ENCODE measurements around the gene SERPINE3. TPM values are rescaled to one million over a fixed set of nuclear protein-coding genes. Genes with fewer than 3 reads are reported as not detected.
A peak's percentile ranks its signal among the peaks of the same experiment; 100 is the strongest.

The SERPINE3 gene
- total RNA-seq, 1 donor from 2014 or later, result 0.47 TPM

DNA sequence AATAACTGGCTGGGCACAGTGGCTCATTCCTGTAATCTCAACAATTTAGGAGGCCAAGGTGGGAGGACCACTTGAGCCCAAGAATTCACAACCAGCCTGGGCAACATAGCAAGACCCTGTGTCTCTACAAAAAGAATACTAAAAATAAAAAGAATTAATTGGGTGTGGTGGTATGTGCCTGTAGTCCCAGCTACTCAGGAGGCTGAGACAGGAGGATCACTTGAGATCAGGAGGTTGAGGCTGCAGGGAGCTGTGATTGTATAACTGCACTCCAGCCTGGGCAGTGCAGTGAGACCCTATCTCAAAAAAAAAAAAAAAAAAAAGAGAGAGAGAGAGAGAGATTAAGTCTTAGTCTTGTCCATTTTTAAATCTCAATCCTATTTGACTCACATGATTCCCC is 35.6 kb upstream of the SERPINE3 start:
- Histone ChIP-seq H3F3A (ENCODE audit: low read depth) (peaks cover 47% of the 10 kb centered on the region), H3K9ac (no peak overlapping the region), H3K9me3 (ENCODE audit: low read depth) (no peaks in the 10 kb centered on the region), H3K36me3 (no peaks in the 10 kb centered on the region), H3K4me3 (no peak overlapping the region), H3K27ac (peak overlapping the region; percentile 98), H3K4me2 (peak overlapping the region; percentile 55), H4K20me1 (ENCODE audit: low read depth) (no peaks in the 10 kb centered on the region), H3K27me3 (no peaks in the 10 kb centered on the region), H3K79me2 (ENCODE audit: low read depth) (no peaks in the 10 kb centered on the region), H2AFZ (replicated peaks) (no peak overlapping the region), H3K4me1 (peaks cover 61% of the 10 kb centered on the region)
- Mint-ChIP-seq H3K36me3 (peaks cover 4% of the 10 kb centered on the region), H3K27ac (no peak overlapping the region), H3K27me3 (ENCODE audit: insufficient read depth, low read depth) (peaks cover 4% of the 10 kb centered on the region), H3K9me3 (peaks cover 10% of the 10 kb centered on the region), H3K4me3 (peak overlapping the region; percentile 19), H3K4me1 (peaks cover 40% of the 10 kb centered on the region)
- DNase-seq (ENCODE audit: low spot score), result no peak
- TF ChIP-seq EZH2 (IDR thresholded peaks at IDR 0.05), result no peak
- TF ChIP-seq EZH2phosphoT487 (IDR thresholded peaks at IDR 0.05), result no peak
- TF ChIP-seq, protein P1, sequence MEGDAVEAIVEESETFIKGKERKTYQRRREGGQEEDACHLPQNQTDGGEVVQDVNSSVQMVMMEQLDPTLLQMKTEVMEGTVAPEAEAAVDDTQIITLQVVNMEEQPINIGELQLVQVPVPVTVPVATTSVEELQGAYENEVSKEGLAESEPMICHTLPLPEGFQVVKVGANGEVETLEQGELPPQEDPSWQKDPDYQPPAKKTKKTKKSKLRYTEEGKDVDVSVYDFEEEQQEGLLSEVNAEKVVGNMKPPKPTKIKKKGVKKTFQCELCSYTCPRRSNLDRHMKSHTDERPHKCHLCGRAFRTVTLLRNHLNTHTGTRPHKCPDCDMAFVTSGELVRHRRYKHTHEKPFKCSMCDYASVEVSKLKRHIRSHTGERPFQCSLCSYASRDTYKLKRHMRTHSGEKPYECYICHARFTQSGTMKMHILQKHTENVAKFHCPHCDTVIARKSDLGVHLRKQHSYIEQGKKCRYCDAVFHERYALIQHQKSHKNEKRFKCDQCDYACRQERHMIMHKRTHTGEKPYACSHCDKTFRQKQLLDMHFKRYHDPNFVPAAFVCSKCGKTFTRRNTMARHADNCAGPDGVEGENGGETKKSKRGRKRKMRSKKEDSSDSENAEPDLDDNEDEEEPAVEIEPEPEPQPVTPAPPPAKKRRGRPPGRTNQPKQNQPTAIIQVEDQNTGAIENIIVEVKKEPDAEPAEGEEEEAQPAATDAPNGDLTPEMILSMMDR (IDR thresholded peaks at IDR 0.05), result no peak

DNA sequence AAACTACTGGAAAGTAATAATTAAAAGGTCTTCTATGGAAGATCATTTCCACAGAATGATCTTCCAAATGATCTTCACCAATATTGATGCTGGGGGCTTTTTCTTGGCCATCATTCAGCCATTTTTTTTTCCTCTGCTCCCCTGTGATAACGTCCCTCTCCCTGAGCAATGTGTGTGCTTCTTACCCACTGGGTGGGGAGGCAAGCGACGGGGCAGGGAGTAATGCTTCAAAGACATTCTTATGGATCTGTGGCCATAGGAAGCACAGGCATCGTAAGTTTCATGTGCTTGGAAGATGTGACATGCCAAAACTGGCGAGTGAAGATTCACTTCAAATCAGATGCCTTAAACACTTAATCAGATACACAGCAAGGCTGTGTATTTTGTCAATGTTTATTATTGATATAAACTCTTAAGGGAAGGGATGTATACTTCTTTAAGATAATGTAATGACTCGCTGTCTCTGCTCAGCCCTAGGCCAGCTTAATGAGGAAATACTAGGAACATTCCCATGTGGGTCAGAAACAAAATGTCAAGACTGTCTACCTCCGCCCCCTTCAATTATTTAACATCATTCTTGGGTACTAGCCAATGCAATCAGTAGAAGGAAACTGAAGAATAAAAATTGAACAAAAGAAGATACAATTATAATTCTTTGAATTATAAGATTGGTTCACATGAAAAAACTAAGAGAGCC is 34.1 kb upstream of the SERPINE3 start:
- peaks cover 5% of the 10 kb centered on the region for H3K9me3 Mint-ChIP-seq
- H3K36me3 Mint-ChIP-seq, result no peaks in the 10 kb centered on the region
- no peak overlapping the region for H3K27ac Mint-ChIP-seq
- Histone ChIP-seq H3F3A (ENCODE audit: low read depth) (peaks cover 63% of the 10 kb centered on the region), H3K27me3 (no peaks in the 10 kb centered on the region), H4K20me1 (ENCODE audit: low read depth) (no peaks in the 10 kb centered on the region), H3K9me3 (ENCODE audit: low read depth) (no peaks in the 10 kb centered on the region), H3K36me3 (no peaks in the 10 kb centered on the region), H3K79me2 (ENCODE audit: low read depth) (no peaks in the 10 kb centered on the region), H3K4me1 (peaks cover 75% of the 10 kb centered on the region), H3K9ac (no peak overlapping the region), H3K4me3 (no peak overlapping the region), H2AFZ (replicated peaks) (no peak overlapping the region), H3K4me2 (no peak overlapping the region), H3K27ac (peak overlapping the region; percentile 42)
- DNase-seq (ENCODE audit: low spot score), result no peak
- TF ChIP-seq EZH2 (IDR thresholded peaks at IDR 0.05) (no peak), EZH2phosphoT487 (IDR thresholded peaks at IDR 0.05) (no peak)
- TF ChIP-seq, protein P1 (IDR thresholded peaks at IDR 0.05), result no peak
- H3K4me3 Mint-ChIP-seq, result no peak overlapping the region
- H3K27me3 Mint-ChIP-seq (ENCODE audit: insufficient read depth, low read depth), result peaks cover 4% of the 10 kb centered on the region
- H3K4me1 Mint-ChIP-seq, result peaks cover 41% of the 10 kb centered on the region

DNA sequence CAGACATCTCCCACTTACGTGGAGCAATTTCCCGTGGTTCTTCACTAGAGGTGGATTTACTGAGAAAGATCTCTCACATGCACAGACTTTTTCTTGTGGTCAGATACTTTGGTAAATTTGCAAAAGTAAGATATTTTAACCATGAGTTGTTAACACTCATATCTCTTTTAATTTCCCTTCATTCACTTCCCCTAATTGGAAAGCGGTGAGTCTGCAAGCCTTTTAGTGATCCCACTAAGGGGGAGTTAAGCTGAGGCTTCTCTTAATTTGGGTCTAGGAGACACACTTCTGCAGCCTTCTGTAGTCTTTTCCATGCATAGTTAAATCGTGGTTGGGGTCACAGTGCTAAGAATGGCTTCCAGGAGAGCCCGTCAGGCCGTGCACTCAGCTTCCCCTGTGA is 30.7 kb upstream of the SERPINE3 start:
- no peaks in the 10 kb centered on the region for H3K9me3 Mint-ChIP-seq
- peak overlapping the region; percentile 88 for H3K27ac Mint-ChIP-seq
- TF ChIP-seq EZH2 (IDR thresholded peaks at IDR 0.05) (no peak), EZH2phosphoT487 (IDR thresholded peaks at IDR 0.05) (no peak)
- TF ChIP-seq, protein P1 (IDR thresholded peaks at IDR 0.05), result no peak
- Histone ChIP-seq H3K27me3 (no peaks in the 10 kb centered on the region), H4K20me1 (ENCODE audit: low read depth) (no peaks in the 10 kb centered on the region), H3K79me2 (ENCODE audit: low read depth) (no peaks in the 10 kb centered on the region), H3K4me2 (peak overlapping the region; percentile 39), H3K4me3 (no peak overlapping the region), H3F3A (ENCODE audit: low read depth) (peaks cover 71% of the 10 kb centered on the region), H3K36me3 (no peaks in the 10 kb centered on the region), H3K9me3 (ENCODE audit: low read depth) (no peaks in the 10 kb centered on the region), H3K27ac (peak overlapping the region; percentile 97), H2AFZ (replicated peaks) (peak overlapping the region; percentile 51), H3K9ac (no peak overlapping the region), H3K4me1 (peaks cover 83% of the 10 kb centered on the region)
- H3K27me3 Mint-ChIP-seq (ENCODE audit: insufficient read depth, low read depth), result no peaks in the 10 kb centered on the region
- H3K4me1 Mint-ChIP-seq, result peaks cover 33% of the 10 kb centered on the region
- H3K4me3 Mint-ChIP-seq, result no peak overlapping the region
- peaks cover 2% of the 10 kb centered on the region for H3K36me3 Mint-ChIP-seq
- peak; percentile 43 for DNase-seq (ENCODE audit: low spot score)
